ENCODE measurements around the gene VAV3.

The VAV3 gene

DNA sequence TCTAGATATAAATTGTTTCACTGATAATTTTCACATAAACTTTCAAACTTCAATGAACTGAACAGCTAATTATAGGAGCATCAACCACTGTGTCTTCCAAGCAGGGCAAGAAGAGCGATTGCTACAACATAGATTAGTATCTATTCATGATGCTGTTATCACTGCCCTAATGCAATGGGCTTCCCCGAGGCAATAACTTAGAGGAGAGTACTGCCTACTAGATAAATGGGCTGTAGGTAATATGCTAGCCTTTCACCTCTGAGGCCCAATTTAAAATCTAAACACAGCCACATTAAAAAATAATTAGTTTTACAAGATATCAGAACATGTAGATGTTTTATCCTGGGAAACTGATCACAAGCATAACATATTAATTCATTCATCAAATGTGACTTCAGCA, 318.0 kb downstream of the VAV3 start:
- no peak for DNase-seq (ENCODE audit: low read depth in 2 of 2)

GRCh38 chr1:107643766-107644165, 321.2 kb downstream of the VAV3 start:
- no peak for DNase-seq (ENCODE audit: low read depth in 2 of 2)

GRCh38 chr1:107640207-107640606, 324.8 kb downstream of the VAV3 start:
- DNase-seq (ENCODE audit: low read depth in 2 of 2): no peak

DNA sequence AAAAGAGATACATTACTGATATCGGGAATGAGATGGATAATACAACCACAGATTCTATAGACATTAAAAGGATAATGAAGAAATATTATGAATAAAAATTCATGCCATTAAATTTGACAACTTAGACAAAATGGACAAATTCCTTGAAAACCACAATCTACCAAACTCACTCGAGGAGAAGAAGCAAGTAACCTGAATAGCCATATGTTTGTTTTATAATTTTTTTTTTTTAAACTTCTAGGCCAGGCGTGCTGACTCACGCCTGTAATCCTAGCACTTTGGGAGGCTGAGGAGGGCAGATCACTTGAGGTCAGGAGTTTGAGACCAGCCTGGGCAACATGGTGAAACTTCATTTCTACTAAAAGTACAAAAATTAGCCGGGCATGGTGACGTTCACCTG, 327.9 kb downstream of the VAV3 start:
- DNase-seq (ENCODE audit: low read depth in 2 of 2): no peak

DNA sequence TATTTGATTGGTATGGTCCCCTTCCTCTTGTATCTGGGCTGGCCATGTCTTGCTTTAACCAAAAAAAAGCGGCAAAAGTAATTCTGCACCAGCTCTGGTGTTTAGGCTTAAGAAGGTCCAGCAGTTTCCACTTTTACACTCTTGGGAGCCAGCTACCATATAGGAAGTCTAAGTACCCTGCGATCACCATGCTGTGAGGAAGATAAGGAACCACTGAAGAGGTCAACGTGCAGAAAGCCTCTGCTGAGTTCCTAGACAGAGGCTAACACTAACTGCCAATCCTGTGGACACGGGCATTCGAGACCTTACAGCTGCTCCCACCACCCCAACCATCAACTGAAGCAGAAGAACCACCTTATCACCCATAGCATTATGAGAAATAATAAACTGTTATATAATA, 331.4 kb downstream of the VAV3 start:
- DNase-seq (ENCODE audit: low read depth in 2 of 2): no peak

DNA sequence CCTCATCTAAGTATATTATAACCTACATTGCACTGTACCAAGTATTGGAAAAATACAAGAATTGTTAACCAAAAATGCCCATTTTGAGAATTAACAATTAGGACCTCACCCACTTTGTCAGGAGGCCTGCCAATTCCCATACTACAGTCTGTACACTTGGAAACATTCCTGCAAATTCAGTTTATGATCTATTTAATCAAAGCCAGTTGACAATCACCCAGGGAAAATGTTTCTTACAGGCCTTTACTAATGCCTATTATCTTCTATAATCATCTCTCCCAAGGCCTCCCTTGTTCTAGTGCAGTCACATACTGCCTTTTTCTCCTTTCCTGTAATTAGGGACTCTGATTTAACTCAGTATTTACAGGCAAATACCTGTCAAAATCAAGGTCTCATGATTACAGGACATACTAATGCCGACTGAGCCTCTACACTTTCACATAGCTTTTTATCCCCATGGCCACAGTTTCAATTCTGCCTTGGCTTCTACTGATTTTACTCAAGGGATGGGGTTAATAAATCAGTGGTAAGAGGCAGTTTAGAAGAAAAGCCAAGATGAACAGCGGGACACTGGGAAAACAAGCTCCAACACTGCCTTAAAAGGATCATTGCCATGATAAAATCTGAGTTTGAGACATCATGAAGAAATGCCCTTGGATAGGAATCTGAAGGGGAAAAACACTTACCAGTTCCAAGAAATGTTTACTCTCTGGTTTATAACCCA, 338.7 kb downstream of the VAV3 start:
- no peak for DNase-seq (ENCODE audit: low read depth in 2 of 2)

GRCh38 chr1:107625405-107626029, 339.5 kb downstream of the VAV3 start:
- no peak for DNase-seq (ENCODE audit: low read depth in 2 of 2)

GRCh38 chr1:107623431-107623830, 341.5 kb downstream of the VAV3 start:
- no peak for DNase-seq (ENCODE audit: low read depth in 2 of 2)

GRCh38 chr1:107622966-107623365, 342.0 kb downstream of the VAV3 start:
- no peak for DNase-seq (ENCODE audit: low read depth in 2 of 2)

GRCh38 chr1:107622535-107622934, 342.4 kb downstream of the VAV3 start:
- DNase-seq (ENCODE audit: low read depth in 2 of 2): no peak

GRCh38 chr1:107620753-107621152, 344.2 kb downstream of the VAV3 start:
- no peak for DNase-seq (ENCODE audit: low read depth in 2 of 2)

DNA sequence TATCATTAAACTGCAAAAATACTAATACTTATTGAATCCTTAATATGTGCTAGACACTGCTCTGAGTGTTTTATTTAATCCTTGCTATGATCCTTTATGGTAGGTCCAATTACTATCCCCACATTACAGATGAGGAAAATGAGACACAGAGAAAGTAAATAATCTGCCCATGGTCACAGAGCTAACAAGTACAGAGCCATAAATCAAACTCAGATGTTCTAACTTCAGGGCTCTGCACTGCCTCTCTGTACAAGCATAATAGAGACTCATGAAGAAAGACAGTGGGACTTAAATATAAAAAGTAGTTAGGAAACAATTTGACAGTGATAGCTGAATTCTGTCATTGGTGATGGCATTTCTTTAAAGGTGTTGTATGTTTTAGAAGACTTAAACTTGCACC, 346.4 kb downstream of the VAV3 start:
- no peak for DNase-seq (ENCODE audit: low read depth in 2 of 2)

DNA sequence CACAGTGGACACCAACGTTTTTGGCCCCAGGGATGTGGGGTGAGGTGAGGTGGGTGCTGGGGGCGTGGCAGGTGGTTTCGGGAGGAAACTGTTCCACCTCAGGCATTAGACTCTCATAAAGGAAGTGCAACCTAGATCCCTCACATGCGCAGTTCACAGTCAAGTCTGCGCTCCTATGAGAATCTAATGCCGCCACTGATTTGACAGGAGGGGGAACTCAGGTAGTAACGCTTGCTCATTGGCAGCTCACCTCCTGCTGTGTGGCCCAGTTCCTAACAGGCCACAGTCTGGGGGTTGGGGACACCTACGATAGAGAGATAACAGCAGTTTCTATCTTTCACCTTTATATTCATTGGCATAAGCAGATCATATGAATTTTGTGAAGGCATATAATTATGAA, 347.1 kb downstream of the VAV3 start:
- DNase-seq (ENCODE audit: low read depth in 2 of 2): no peak

- DNase-seq (ENCODE audit: low read depth in 2 of 2): no peak
Observed at GRCh38 chr1:107617456-107617855, 347.5 kb downstream of the VAV3 start.

GRCh38 chr1:107609808-107610207, 355.2 kb downstream of the VAV3 start:
- no peak for DNase-seq (ENCODE audit: low read depth in 2 of 2)

DNA sequence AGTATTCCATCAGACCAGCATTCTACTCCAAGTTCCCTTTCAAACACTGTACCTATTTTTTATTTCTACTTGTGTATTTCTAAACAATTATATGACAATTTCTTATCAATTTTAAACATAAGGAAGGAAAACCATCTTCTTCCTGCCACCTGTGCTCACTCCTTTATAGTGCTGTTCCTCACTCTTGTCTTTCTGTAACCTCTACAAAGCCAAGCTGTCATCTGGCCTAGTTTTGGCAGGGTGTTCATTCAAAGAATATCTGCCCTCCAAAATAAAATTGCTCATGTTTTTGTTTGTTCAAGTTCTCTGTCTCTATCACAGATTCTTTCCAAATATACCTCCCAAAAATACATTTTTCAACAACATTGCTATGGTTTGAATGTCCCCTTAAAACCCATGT, 360.2 kb downstream of the VAV3 start:
- no peak for DNase-seq (ENCODE audit: low read depth in 2 of 2)

DNA sequence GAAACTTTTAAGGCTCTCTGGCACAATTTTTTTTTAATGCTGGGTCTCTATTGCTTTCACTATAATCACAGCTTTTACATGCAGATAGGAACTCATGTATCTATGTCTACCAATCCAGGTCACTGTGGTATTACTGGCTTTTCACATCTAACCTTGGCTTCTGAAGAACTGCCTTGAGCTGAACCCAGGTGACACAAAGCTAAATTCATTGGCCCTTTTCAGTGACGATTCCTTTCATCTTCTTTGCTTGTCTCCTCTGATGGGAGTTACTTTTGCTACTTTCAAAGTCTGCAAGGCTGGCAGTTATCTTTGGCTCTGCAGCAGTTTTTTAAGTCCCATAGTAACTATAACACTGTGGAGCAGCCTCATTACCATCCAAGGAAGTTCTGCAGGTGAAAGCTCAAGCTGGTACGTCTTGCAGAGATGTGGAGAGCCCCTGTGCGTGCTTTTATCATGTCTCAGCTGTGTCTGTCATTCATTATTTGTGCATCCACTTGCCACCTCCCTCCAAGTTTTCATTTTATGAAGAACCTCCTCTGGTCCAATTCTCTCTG, 364.3 kb downstream of the VAV3 start:
- no peak for DNase-seq (ENCODE audit: low read depth in 2 of 2)

DNA sequence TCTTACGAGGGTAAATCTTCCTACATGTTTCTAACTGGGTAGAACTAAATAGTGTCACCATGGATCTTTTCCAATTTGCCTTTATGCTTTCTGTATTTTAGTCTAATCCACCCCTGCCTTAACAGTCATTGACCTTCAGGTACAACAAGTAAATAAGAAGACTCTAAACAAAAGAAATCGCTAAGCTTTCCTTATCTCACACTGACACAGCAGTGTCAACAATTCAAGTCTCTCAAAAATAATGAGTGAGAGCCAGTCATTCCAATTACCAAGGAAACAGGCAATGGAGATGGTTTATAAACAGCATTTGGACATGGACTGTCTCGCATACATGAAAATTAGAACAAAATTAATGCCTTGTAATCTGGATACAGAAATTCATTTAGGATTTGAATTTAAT, 365.8 kb downstream of the VAV3 start:
- DNase-seq (ENCODE audit: low read depth in 2 of 2): no peak

- no peak for DNase-seq (ENCODE audit: low read depth in 2 of 2)
Observed at GRCh38 chr1:107597290-107597689, 367.7 kb downstream of the VAV3 start.

DNA sequence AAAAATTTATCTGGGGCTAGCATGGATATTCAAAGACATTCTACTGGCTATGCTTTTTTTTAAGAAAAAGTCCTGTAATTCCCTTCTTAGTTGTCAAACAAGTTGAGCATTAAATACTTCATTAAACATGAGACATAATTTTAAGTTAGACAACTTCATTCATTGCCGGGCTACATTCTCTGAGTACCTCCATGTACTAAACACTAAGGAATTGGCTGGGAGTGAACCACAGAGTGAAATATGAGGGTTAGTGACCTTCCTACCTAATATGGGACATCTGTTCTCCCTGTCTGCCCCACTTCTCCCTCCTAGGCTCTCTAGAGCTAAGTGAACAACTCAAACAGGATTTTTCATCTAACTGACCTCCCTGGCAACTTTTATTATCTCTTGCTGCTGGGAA, 370.4 kb downstream of the VAV3 start:
- no peak for DNase-seq (ENCODE audit: low read depth in 2 of 2)

DNA sequence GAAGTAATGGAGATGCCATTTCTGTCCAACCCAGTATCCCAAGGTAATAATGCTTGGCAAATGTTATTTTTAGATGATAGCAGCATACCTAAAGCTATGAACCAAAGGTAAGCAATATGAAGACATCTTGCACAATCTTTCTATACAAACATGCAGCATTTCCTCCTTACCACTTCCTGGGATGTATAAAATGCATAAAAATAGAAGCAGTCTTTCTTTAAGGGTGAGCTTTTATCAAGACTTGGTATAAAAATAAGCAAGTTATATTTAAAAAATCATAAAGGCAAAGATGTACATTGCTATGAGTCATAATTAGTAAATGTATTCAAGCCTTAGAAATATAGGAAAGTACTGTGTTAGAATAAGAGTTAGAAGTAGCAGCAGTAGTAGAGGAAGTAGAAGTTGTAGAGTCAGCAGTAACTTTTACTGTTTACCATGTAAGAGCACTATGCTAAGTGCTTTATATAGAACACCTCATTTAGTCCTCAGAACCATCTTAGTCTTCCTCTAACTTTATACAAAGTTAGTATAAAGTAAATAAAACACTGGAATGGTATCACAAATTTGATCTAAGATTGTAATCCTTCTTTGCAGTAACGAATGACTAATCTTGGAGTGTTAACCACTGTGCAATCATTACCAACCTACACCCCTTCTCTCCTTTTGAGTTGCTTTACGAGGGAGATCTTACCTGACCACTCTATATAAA, 371.3 kb downstream of the VAV3 start:
- no peak for DNase-seq (ENCODE audit: low read depth in 2 of 2)

DNA sequence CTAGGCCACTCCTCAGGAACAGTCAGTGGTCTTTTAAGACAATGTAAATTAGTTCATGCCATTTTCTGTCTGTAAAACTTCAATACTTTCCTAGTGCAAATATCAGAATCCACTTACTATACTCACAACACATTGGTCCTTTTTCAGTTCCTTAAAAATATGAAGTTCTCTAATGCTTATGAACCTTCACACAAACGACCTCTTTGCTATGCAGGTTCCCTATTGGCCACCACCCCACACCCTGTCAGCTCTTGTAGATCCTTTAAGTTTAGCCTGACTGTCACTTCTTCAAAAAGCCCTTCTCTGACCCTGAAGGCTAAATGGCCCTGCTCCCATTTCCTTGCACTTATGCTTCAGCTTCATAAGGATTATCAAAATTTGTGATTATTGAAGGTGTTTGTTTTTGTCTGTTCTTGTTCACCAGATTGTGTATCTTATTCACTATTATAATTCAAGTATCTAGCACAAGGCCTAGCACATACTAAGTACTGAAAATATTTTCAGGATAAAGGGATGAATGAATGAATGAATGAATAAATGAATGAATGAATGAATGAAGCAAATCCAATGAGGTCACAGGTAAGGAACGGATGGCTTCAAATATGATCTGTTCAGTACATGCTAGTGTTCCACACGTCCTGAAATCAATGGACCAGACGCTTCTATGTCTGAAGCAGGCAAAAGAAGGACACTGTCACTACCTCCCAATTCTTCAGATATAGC, 373.9 kb downstream of the VAV3 start:
- DNase-seq (ENCODE audit: low read depth in 2 of 2): no peak

Data from activated CD8-positive, alpha-beta memory T cell treated with anti-CD3 and anti-CD28 coated beads for 4 hours (primary cell).